Measurements from ENCODE around the gene BASP1. TPM values are rescaled to one million over a fixed set of nuclear protein-coding genes. Genes with fewer than 3 reads are reported as not detected.

The BASP1 gene
- polyA plus RNA-seq, 1 of the 3 experiments (the other 2 are of a cell fraction), result 107 TPM

DNA sequence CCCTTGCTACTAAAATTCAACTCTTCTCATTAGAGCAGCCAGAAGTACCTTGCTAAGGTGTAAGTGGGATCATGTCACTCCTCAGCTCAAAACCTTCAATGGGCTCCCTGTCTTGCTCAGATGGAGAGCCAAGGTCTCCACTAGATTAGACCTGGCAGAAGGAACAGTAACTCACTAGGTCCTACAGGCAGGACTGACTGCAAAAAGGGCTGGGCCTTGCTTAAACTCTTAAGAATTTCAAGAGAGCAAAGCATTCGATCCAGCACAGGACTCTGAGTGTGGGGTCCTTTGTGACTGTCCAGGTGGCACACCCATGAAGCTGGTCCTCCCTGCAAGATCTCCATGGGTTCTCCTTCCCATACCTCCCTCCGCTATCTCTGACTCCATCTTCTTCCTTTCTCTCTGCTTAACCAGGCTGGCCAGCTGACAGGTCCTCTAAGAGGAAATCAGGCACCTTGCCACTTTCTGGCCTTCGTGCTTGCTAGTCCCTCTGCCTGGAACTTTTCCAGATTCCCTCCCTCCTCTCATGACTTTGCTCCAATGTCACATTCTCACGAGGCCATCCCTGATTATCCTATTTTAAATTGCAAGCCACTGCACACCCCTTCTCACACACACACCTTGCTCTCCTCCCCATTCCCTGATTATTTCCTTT lies 70.2 kb downstream of the BASP1 start:
- H3K79me2 ChIP-seq (ENCODE audit: insufficient read depth), result no peaks in the 10 kb centered on the region
- no peak for DNase-seq
- no peak overlapping the region for H2AFZ ChIP-seq (ENCODE audit: low read depth)
- WGBS (ENCODE audit: low lambda C conversion rate), result 49% methylated on average over 4 of the region's 4 CpGs
- no peaks in the 10 kb centered on the region; a peak in 1 of 4 replicates for H3K4me1 ChIP-seq (ENCODE audit: control insufficient read depth in 1 of 2, insufficient read depth in 2 of 2, low read depth in 1 of 2, low read length in 1 of 2)
- POLR2A ChIA-PET, result no interaction called here
- no peak overlapping the region for H3K27ac ChIP-seq (ENCODE audit: low read depth in 2 of 2, low read length in 1 of 2)
- no peak overlapping the region for H3K4me2 ChIP-seq
- no peaks in the 10 kb centered on the region for H3K36me3 ChIP-seq (replicated peaks in 1 of 2; ENCODE audit: control insufficient read depth in 1 of 2, insufficient read depth in 2 of 2, low read length in 1 of 2)
- no peaks in the 10 kb centered on the region; the same call in 1 of the 2 replicates for H3K27me3 ChIP-seq (ENCODE audit: insufficient read depth)
- CTCF ChIA-PET, result no interaction called here
- H4K20me1 ChIP-seq (ENCODE audit: insufficient read depth), result no peaks in the 10 kb centered on the region
- H3K9me2 ChIP-seq, result no peaks in the 10 kb centered on the region
- H3K9ac ChIP-seq, result no peak overlapping the region
- no peaks in the 10 kb centered on the region for H3F3A ChIP-seq (replicated peaks; ENCODE audit: insufficient read depth)
- no peak overlapping the region for H3K4me3 ChIP-seq (ENCODE audit: low read depth in 2 of 2, low read length in 1 of 2)
- H3K9me3 ChIP-seq, result no peaks in the 10 kb centered on the region
- TF ChIP-seq NFIC (IDR thresholded peaks at IDR 0.05; ENCODE audit: borderline replicate concordance) (no peak), FOSL2 (IDR thresholded peaks at IDR 0.05; ENCODE audit: borderline replicate concordance, low read depth) (no peak), RAD21 (IDR thresholded peaks at IDR 0.05; ENCODE audit: low read length) (no peak), POLR2AphosphoS5 (IDR thresholded peaks at IDR 0.05; ENCODE audit: low read depth, low read length) (no peak), EP300 (IDR thresholded peaks at IDR 0.05; ENCODE audit: borderline replicate concordance in 1 of 2, low read depth in 1 of 2, low read length in 1 of 2) (no peak), EZH2phosphoT487 (IDR thresholded peaks at IDR 0.05; ENCODE audit: borderline replicate concordance, low read depth) (no peak), USF1 (IDR thresholded peaks at IDR 0.05; ENCODE audit: borderline replicate concordance, low read depth) (no peak), SMC3 (IDR thresholded peaks at IDR 0.05; ENCODE audit: low read depth, low read length) (no peak), MXI1 (IDR thresholded peaks at IDR 0.05; ENCODE audit: low read depth, low read length) (no peak), CHD2 (IDR thresholded peaks at IDR 0.05; ENCODE audit: low read length, partially characterized antibody) (no peak), FOXM1 (IDR thresholded peaks at IDR 0.05; ENCODE audit: low read depth) (no peak), SIN3A (IDR thresholded peaks at IDR 0.05; ENCODE audit: borderline replicate concordance, low read depth, low read length) (no peak), TCF12 (IDR thresholded peaks at IDR 0.05) (no peak), IRF3 (IDR thresholded peaks at IDR 0.05; ENCODE audit: low read depth, low read length) (no peak)
- TF ChIP-seq, protein P1, sequence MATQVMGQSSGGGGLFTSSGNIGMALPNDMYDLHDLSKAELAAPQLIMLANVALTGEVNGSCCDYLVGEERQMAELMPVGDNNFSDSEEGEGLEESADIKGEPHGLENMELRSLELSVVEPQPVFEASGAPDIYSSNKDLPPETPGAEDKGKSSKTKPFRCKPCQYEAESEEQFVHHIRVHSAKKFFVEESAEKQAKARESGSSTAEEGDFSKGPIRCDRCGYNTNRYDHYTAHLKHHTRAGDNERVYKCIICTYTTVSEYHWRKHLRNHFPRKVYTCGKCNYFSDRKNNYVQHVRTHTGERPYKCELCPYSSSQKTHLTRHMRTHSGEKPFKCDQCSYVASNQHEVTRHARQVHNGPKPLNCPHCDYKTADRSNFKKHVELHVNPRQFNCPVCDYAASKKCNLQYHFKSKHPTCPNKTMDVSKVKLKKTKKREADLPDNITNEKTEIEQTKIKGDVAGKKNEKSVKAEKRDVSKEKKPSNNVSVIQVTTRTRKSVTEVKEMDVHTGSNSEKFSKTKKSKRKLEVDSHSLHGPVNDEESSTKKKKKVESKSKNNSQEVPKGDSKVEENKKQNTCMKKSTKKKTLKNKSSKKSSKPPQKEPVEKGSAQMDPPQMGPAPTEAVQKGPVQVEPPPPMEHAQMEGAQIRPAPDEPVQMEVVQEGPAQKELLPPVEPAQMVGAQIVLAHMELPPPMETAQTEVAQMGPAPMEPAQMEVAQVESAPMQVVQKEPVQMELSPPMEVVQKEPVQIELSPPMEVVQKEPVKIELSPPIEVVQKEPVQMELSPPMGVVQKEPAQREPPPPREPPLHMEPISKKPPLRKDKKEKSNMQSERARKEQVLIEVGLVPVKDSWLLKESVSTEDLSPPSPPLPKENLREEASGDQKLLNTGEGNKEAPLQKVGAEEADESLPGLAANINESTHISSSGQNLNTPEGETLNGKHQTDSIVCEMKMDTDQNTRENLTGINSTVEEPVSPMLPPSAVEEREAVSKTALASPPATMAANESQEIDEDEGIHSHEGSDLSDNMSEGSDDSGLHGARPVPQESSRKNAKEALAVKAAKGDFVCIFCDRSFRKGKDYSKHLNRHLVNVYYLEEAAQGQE (IDR thresholded peaks at IDR 0.05; ENCODE audit: low read depth, low read length), result no peak
- TF ChIP-seq, protein P2, sequence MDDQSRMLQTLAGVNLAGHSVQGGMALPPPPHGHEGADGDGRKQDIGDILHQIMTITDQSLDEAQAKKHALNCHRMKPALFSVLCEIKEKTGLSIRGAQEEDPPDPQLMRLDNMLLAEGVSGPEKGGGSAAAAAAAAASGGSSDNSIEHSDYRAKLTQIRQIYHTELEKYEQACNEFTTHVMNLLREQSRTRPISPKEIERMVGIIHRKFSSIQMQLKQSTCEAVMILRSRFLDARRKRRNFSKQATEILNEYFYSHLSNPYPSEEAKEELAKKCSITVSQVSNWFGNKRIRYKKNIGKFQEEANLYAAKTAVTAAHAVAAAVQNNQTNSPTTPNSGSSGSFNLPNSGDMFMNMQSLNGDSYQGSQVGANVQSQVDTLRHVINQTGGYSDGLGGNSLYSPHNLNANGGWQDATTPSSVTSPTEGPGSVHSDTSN (IDR thresholded peaks at IDR 0.05), result no peak
- TF ChIP-seq, protein P3, sequence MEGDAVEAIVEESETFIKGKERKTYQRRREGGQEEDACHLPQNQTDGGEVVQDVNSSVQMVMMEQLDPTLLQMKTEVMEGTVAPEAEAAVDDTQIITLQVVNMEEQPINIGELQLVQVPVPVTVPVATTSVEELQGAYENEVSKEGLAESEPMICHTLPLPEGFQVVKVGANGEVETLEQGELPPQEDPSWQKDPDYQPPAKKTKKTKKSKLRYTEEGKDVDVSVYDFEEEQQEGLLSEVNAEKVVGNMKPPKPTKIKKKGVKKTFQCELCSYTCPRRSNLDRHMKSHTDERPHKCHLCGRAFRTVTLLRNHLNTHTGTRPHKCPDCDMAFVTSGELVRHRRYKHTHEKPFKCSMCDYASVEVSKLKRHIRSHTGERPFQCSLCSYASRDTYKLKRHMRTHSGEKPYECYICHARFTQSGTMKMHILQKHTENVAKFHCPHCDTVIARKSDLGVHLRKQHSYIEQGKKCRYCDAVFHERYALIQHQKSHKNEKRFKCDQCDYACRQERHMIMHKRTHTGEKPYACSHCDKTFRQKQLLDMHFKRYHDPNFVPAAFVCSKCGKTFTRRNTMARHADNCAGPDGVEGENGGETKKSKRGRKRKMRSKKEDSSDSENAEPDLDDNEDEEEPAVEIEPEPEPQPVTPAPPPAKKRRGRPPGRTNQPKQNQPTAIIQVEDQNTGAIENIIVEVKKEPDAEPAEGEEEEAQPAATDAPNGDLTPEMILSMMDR (IDR thresholded peaks at IDR 0.05), result no peak
